Measurements from ENCODE around the gene IRGC. TPM values are rescaled to one million over a fixed set of nuclear protein-coding genes. Genes with fewer than 3 reads are reported as not detected.

The IRGC gene
- not detected in 2 replicates for total RNA-seq

GRCh38 chr19:43715776-43716175 is at the start of gene IRGC:
IRGC (plus strand) TSS chr19:43716076; CDS start chr19:43718559, 2,483 bp downstream.

GRCh38 chr19:43754503-43755255 is 38.8 kb downstream of the IRGC start, which contains the start of gene SMG9:
SMG9 (minus strand) TSS chr19:43754962; CDS start chr19:43750741, 4,221 bp downstream.

Other genes with a start within 250 kb of the IRGC start
- gene PHLDB3, start 211.3 kb upstream of the IRGC start, total RNA-seq, result 12.1 and 17.5 TPM in 2 replicates
- 55.6 and 78.9 TPM in 2 replicates for gene ETHE1, start 188.9 kb upstream of the IRGC start, total RNA-seq
- 0.26 and 0.36 TPM in 2 replicates for gene ZNF575, start 182.9 kb upstream of the IRGC start, total RNA-seq
- 10.9 and 15.0 TPM in 2 replicates for gene XRCC1, start 140.5 kb upstream of the IRGC start, total RNA-seq
- gene PINLYP, start 140.3 kb upstream of the IRGC start, total RNA-seq, result 0.76 and 1.3 TPM in 2 replicates
- 20.1 and 29.3 TPM in 2 replicates for gene IRGQ, start 119.9 kb upstream of the IRGC start, total RNA-seq
- gene ZNF576, start 119.5 kb upstream of the IRGC start, total RNA-seq, result 9.7 and 11.1 TPM in 2 replicates
- gene SRRM5, start 104.0 kb upstream of the IRGC start, total RNA-seq, result 0.03 TPM in 1 of 2 replicates, not detected in the other
- gene ZNF428, start 96.4 kb upstream of the IRGC start, total RNA-seq, result 28.0 and 29.2 TPM in 2 replicates
- gene CADM4, start 76.2 kb upstream of the IRGC start, total RNA-seq, result 4.3 and 5.6 TPM in 2 replicates
- 87.8 and 131 TPM in 2 replicates for gene PLAUR, start 45.9 kb upstream of the IRGC start, total RNA-seq
- gene SMG9, start 38.9 kb downstream of the IRGC start, total RNA-seq, result 11.3 and 23.8 TPM in 2 replicates
- 3.3 and 11.3 TPM in 2 replicates for gene KCNN4, start 64.9 kb downstream of the IRGC start, total RNA-seq
- gene LYPD5, start 86.4 kb downstream of the IRGC start, total RNA-seq, result 1.4 and 2.1 TPM in 2 replicates
- 15.9 and 16.0 TPM in 2 replicates for gene ZNF283, start 111.2 kb downstream of the IRGC start, total RNA-seq
- 4.3 and 4.9 TPM in 2 replicates for gene ZNF404, start 167.9 kb downstream of the IRGC start, total RNA-seq
- gene ZNF45, start 219.2 kb downstream of the IRGC start, total RNA-seq, result 14.9 and 22.0 TPM in 2 replicates
- gene ZNF221, start 235.2 kb downstream of the IRGC start, total RNA-seq, result 10.0 and 13.0 TPM in 2 replicates